ENCODE measurements around the gene PRR12.
"Not testable (repeated sequence)": the region's sequence is repeated elsewhere in the genome, so short reads cannot be mapped to it uniquely, and the experiment has no call there.

- not testable (repeated sequence) for TF ChIP-seq CTCF (IDR thresholded peaks at IDR 0.05; ENCODE audit: extremely low read depth in 1 of 2, insufficient read depth in 1 of 2, low read depth in 1 of 2, low read length in 2 of 2); POLR2A (IDR thresholded peaks at IDR 0.05; ENCODE audit: low read depth, low read length); MAX (IDR thresholded peaks at IDR 0.05; ENCODE audit: insufficient read depth, insufficient read length); EZH2 (IDR thresholded peaks at IDR 0.05; ENCODE audit: borderline replicate concordance, low read depth, low read length, severe bottlenecking)
Observed at GRCh38 chr19:49617860-49618259, 26.9 kb downstream of the PRR12 start.
